Esophagus (tissue), 2 donors: ENCODE results near the gene RDX. TPM values are rescaled to one million over a fixed set of nuclear protein-coding genes. Genes with fewer than 3 reads are reported as not detected.

Source experiments
- H3K27ac ChIP-seq, 2 donors: one replicate each; pipeline ENCODE4 v1.5.1; 2013; ENCODE audit warnings: low read depth in 2 of 2, mild to moderate bottlenecking in 2 of 2, inconsistent platforms in 1 of 2, low read length in 1 of 2, moderate library complexity in 1 of 2
- H3K27me3 ChIP-seq, 2 donors: one replicate each; pipeline ENCODE4 v1.6.1; 2013; ENCODE audit warnings: low read length in 2 of 2, control low read depth in 1 of 2, mild to moderate bottlenecking in 1 of 2; ENCODE audit not compliant: insufficient read depth in 2 of 2, control insufficient read depth in 1 of 2
- H3K36me3 ChIP-seq, 2 donors: one replicate each; pipeline ENCODE4 v1.6.1; 2013; ENCODE audit warnings: low read length in 1 of 2; ENCODE audit not compliant: control insufficient read depth in 2 of 2, insufficient read depth in 2 of 2
- H3K4me1 ChIP-seq, 2 donors: one replicate each; pipeline ENCODE4 v1.6.1; 2013; ENCODE audit warnings: low read length in 1 of 2; ENCODE audit not compliant: control insufficient read depth in 2 of 2, insufficient read depth in 2 of 2
- H3K4me3 ChIP-seq, 2 donors: one replicate each; pipeline ENCODE4 v1.5.1; 2013; ENCODE audit warnings: low read length in 2 of 2, mild to moderate bottlenecking in 2 of 2, low read depth in 1 of 2, moderate library complexity in 1 of 2
- H3K9me3 ChIP-seq, 2 donors: one replicate each; pipeline ENCODE4 v1.6.1; 2013; ENCODE audit warnings: mild to moderate bottlenecking in 2 of 2, low read depth in 1 of 2, low read length in 1 of 2, moderate library complexity in 1 of 2; ENCODE audit not compliant: control insufficient read depth in 2 of 2, insufficient read depth in 1 of 2
- WGBS, 2 donors: extraction: QIAGEN DNeasy Blood & Tissue Kit; methylation state at CpG; one replicate each; pipeline ENCODE4 v1.1.7; 2013; 5-methylcytosine and 5-hydroxymethylcytosine counted together
- polyA plus RNA-seq, 2 donors: library from polyadenylated mRNA; stranded (reverse); fragments of 200-250 nt; gene quantifications; one replicate each; pipeline ENCODE4 v1.2.3, GENCODE V29; 2013
- donor health status: healthy with polysubstance abuse.
- donor health status: Bipolar disorder and iron deficiency.

RDX gene
- polyA plus RNA-seq, 2 donors, result 14.4 to 15.9 TPM

GRCh38 chr11:110329445-110329844, 33.0 kb upstream of the RDX start:
- no peak overlapping the region for H3K27ac ChIP-seq
- peaks cover 0 to 3% of the 10 kb centered on the region in 2 donors for H3K9me3 ChIP-seq
- H3K4me1 ChIP-seq, result no peaks in the 10 kb centered on the region
- H3K36me3 ChIP-seq, result no peaks in the 10 kb centered on the region
- no peak overlapping the region for H3K4me3 ChIP-seq
- 82 to 86% methylated on average over 1 of the region's 1 CpG for WGBS, 2 donors
- H3K27me3 ChIP-seq, result no peaks in the 10 kb centered on the region

GRCh38 chr11:110327508-110327907, 31.1 kb upstream of the RDX start:
- WGBS, 2 donors, result 90 to 94% methylated on average over 3 of the region's 3 CpGs
- no peaks in the 10 kb centered on the region for H3K4me1 ChIP-seq
- H3K27ac ChIP-seq, result no peak overlapping the region
- H3K27me3 ChIP-seq, result no peaks in the 10 kb centered on the region
- no peak overlapping the region for H3K4me3 ChIP-seq
- H3K36me3 ChIP-seq, result no peaks in the 10 kb centered on the region
- peaks cover 0 to 3% of the 10 kb centered on the region in 2 donors for H3K9me3 ChIP-seq

- Histone ChIP-seq H3K27ac (no peak overlapping the region), H3K4me1 (no peaks in the 10 kb centered on the region), H3K9me3 (no peaks in the 10 kb centered on the region), H3K36me3 (no peaks in the 10 kb centered on the region), H3K4me3 (no peak overlapping the region), H3K27me3 (no peaks in the 10 kb centered on the region)
- 92 to 93% methylated on average over 4 of the region's 4 CpGs for WGBS, 2 donors
Measured at GRCh38 chr11:110323786-110324185, 27.4 kb upstream of the RDX start.

- Histone ChIP-seq H3K27ac (no peak overlapping the region), H3K4me1 (no peaks in the 10 kb centered on the region), H3K36me3 (no peaks in the 10 kb centered on the region), H3K4me3 (no peak overlapping the region), H3K9me3 (no peaks in the 10 kb centered on the region), H3K27me3 (no peaks in the 10 kb centered on the region)
- WGBS, 2 donors, result 73 to 84% methylated on average over 3 of the region's 3 CpGs
Measured at GRCh38 chr11:110319501-110319900, 23.1 kb upstream of the RDX start.

GRCh38 chr11:110318638-110319404, 22.4 kb upstream of the RDX start:
- Histone ChIP-seq H3K36me3 (no peaks in the 10 kb centered on the region), H3K4me1 (no peaks in the 10 kb centered on the region), H3K4me3 (no peak overlapping the region), H3K9me3 (no peaks in the 10 kb centered on the region), H3K27me3 (no peaks in the 10 kb centered on the region), H3K27ac (no peak overlapping the region)
- 79 to 91% methylated on average over 1 of the region's 1 CpG for WGBS, 2 donors

DNA sequence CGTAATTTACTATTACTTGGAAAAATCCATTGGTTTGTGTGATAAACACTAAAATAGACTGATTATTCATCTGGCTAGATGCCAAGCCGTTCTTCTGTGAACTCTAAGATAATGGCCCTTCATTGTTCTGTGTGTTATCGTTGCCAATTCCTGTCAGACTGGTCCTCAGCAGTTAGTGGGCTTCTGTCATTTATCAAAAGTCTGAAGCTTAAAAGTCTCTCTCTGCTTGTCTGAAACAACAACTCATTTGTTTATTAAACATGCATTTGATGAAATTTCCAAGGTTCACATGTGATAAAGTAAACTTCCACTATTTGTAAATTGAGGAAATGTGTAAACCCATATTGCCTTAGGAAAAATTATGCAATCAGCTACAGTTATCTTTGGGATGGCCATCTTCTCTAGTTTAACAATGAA, 21.1 kb upstream of the RDX start:
- no peak overlapping the region for H3K27ac ChIP-seq
- 28 to 42% methylated on average over 3 of the region's 3 CpGs for WGBS, 2 donors
- no peaks in the 10 kb centered on the region for H3K4me1 ChIP-seq
- no peak overlapping the region for H3K4me3 ChIP-seq
- no peaks in the 10 kb centered on the region for H3K9me3 ChIP-seq
- H3K36me3 ChIP-seq, result no peaks in the 10 kb centered on the region
- no peaks in the 10 kb centered on the region for H3K27me3 ChIP-seq

GRCh38 chr11:110314366-110315095, 18.1 kb upstream of the RDX start:
- WGBS, 2 donors, result 89 to 92% methylated on average over 9 of the region's 9 CpGs
- Histone ChIP-seq H3K27me3 (no peaks in the 10 kb centered on the region), H3K4me1 (no peaks in the 10 kb centered on the region), H3K4me3 (no peak overlapping the region), H3K9me3 (no peaks in the 10 kb centered on the region), H3K27ac (no peak overlapping the region), H3K36me3 (no peaks in the 10 kb centered on the region)

DNA sequence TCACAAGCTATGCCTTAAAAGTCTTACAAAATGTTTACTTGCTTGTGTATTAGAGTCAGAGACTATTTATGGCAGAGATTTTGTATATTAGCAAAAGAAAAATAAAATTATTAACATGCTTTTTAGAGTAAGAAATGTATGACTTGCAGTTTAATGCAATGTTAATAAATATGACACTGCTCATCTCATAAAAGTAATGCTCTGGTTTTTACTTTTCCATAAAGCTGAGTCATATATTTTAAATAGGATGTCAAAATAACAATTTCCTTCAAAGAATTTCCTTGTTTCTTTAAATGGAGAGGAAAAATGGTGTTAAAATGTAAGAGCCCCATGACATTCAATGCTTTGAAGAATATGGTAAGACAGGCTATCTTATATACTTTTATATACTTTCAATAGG, 16.3 kb upstream of the RDX start:
- H3K36me3 ChIP-seq, result no peaks in the 10 kb centered on the region
- H3K27me3 ChIP-seq, result no peaks in the 10 kb centered on the region
- no peaks in the 10 kb centered on the region for H3K4me1 ChIP-seq
- no peak overlapping the region for H3K27ac ChIP-seq
- no peaks in the 10 kb centered on the region for H3K9me3 ChIP-seq
- H3K4me3 ChIP-seq, result no peak overlapping the region

GRCh38 chr11:110311783-110312579, 15.6 kb upstream of the RDX start:
- H3K27ac ChIP-seq, result no peak overlapping the region
- WGBS, 2 donors, result 48 to 64% methylated on average over 3 of the region's 3 CpGs
- H3K27me3 ChIP-seq, result no peaks in the 10 kb centered on the region
- H3K9me3 ChIP-seq, result no peaks in the 10 kb centered on the region
- H3K36me3 ChIP-seq, result no peaks in the 10 kb centered on the region
- H3K4me1 ChIP-seq, result no peaks in the 10 kb centered on the region
- no peak overlapping the region for H3K4me3 ChIP-seq
